GM21576 (cell line): Measurements from ENCODE around the gene PLXNB3.

Source experiments
- ATAC-seq: cut with Tn5 transposase; IDR thresholded peaks from one replicate; pipeline ENCODE4 v1.9.1; 2021; ENCODE audit warnings: mild to moderate bottlenecking, moderate library complexity; ENCODE audit not compliant: unreplicated experiment

Gene PLXNB3

DNA sequence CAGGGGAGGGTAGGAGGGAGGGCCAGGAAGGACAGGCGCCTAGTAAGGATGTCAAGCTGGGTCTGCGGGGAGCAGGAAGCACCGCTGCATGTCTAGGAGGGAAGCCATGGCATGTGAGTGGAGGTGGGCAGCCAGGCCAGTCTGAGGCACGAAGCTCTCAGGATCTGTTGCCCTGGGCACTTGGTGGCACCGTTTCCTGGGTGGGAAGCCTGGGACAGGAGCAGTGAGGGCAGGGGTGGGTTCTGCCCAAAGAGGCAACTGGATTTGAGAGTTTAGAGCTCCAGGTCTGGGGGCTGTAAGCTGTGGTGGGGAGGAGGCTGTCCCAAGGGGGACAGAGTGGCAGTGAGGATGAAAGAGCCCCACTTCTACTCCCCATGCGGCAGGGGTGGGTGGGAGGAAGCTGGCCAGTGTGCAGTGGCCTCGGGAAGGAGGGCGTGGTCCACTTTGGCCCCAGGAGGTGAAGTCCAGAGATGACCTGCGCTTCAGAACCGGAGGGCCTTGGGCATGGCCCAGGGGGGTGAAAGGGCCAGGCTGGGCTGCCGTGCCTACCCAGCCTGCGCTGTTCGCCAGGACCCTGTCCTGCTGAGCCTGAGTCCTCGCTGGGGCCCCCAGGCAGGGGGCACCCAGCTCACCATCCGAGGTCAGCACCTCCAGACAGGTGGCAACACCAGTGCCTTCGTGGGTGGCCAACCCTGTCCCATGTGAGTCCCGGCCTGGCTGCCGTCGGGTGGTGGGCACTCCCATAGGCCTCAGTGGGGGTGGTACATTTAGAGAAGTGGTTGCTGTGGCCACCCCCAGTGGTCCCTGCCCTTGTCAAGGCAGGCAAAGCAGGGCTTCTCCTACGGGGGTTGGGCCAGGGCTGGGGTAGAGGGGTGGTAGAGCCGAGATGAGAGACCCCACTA is 8.5 kb downstream of the PLXNB3 start:
- no peak for ATAC-seq

- ATAC-seq, result no peak
Observed at GRCh38 chrX:153773218-153773611, 9.2 kb downstream of the PLXNB3 start.

DNA sequence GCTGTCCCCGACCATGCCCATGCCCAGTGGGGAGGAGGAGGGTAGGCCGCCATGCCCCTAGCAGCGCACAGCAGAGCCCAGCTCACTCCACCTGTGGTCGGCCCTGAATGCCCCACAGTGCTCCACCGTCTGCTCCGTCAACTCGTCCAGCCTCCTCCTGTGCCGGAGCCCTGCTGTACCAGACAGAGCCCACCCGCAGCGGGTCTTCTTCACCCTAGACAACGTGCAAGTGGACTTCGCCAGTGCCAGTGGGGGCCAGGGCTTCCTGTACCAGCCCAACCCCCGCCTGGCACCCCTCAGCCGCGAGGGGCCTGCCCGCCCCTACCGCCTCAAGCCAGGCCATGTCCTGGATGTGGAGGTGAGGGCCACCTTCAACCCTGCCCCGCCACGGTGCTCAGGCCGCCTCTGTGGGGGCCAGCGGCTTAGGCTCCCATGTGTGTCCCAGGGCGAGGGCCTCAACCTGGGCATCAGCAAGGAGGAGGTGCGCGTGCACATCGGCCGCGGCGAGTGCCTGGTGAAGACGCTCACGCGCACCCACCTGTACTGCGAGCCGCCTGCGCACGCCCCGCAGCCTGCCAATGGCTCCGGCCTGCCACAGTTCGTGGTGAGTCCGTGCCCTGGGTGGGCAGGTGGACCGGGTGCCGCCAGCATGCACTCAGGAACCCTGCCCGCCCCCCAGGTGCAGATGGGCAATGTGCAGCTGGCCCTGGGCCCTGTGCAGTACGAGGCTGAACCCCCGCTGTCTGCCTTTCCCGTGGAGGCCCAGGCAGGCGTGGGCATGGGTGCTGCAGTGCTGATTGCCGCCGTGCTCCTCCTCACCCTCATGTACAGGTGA is 9.9 kb downstream of the PLXNB3 start:
- no peak for ATAC-seq

GRCh38 chrX:153774576-153775292 is 10.7 kb downstream of the PLXNB3 start:
- ATAC-seq, result no peak

DNA sequence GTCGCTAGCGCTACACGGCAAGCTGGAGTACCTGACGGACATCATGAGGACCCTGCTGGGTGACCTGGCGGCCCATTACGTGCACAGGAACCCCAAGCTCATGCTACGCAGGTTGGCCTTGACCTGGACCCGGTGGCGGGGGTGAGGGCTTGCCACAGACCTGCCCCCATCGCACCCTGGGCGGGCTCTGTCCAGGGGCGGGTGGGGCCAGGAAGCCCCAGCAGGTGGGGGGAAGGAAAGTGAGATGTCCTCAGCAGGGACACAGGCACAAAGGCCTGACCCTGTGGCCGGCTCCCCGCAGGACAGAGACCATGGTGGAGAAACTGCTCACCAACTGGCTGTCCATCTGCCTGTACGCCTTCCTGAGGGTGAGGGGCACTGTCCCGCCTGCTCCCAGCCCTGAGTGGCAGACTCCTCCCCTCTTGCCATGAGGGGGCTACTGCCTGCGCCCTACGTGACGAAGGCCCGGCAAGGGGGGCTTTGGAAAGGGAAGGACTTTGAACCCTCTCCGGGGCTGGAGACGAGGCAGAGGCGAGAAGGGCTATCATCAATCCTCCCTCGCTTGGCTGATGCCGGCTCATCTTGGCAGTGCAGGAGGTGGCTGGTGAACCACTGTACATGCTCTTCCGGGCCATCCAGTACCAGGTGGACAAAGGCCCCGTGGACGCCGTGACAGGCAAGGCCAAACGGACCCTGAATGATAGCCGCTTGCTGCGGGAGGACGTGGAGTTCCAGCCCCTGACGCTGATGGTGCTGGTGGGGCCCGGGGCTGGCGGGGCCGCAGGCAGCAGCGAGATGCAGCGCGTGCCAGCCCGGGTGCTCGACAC is 11.5 kb downstream of the PLXNB3 start:
- ATAC-seq, result no peak

GRCh38 chrX:153776120-153776599 is 12.1 kb downstream of the PLXNB3 start:
- no peak for ATAC-seq

DNA sequence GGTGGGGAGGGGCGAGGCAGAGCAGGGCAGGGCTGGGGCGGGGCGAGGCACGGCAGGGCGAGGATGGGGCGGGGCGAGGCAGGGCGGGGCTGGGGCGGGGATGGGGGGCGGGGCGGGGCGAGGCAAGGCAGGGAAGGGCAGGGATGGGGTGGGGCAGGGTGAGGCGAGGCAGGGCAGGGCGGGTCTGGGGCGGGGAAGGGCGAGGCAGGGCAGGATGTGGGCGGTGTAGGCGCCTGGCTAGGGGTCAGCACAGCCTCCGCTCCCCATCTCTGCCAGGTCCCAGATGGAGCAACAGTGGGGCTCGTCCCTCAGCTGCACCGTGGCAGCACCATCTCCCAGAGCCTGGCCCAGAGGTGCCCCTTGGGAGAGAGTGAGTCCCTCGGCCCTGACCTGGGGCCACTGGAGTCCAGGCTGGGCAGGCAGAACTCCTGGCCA is 12.6 kb downstream of the PLXNB3 start:
- ATAC-seq, result no peak

GRCh38 chrX:153777261-153778090 is 13.4 kb downstream of the PLXNB3 start:
- no peak for ATAC-seq

GRCh38 chrX:153778181-153778580 is 14.1 kb downstream of the PLXNB3 start:
- no peak for ATAC-seq

- ATAC-seq, result no peak
Observed at GRCh38 chrX:153778684-153779101, 14.6 kb downstream of the PLXNB3 start.

DNA sequence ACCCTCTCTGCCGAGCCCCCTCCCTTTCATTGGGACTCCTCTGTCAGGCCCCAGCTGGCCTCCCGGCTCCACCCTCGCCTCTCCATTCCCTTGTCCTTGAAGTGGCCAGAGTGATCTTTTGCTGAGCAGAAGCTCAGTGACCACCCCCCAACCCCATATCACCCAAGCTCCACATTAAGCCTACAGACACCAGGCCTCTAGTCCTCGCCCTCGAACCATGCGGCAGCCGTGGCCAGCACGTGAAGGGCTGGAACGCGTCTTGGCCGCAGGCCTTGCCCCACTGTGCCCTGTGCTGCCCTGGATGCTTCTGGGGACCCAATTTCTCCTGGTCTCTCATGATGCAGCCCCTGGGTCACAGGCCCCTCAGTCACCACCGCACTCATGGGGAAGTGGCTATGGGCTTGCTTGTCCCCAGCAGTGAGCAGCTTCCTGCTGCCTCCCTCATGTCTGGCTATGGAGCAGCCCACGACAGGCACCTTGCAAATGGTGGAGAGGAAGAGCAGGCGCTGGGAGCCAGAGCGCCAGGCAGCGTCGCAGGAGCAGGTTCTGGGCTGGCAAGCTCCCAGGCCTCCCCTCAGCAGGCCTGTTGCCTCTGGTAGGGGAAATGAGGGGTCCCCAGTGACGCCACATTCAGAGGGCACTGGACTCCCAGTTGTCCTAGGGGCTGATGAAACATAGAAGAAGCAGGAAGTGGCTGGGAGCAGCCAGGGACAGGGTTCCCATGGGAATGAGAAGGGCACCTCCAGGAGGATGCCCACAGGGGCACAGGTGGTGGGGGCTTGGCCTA is 16.0 kb downstream of the PLXNB3 start:
- ATAC-seq, result no peak

DNA sequence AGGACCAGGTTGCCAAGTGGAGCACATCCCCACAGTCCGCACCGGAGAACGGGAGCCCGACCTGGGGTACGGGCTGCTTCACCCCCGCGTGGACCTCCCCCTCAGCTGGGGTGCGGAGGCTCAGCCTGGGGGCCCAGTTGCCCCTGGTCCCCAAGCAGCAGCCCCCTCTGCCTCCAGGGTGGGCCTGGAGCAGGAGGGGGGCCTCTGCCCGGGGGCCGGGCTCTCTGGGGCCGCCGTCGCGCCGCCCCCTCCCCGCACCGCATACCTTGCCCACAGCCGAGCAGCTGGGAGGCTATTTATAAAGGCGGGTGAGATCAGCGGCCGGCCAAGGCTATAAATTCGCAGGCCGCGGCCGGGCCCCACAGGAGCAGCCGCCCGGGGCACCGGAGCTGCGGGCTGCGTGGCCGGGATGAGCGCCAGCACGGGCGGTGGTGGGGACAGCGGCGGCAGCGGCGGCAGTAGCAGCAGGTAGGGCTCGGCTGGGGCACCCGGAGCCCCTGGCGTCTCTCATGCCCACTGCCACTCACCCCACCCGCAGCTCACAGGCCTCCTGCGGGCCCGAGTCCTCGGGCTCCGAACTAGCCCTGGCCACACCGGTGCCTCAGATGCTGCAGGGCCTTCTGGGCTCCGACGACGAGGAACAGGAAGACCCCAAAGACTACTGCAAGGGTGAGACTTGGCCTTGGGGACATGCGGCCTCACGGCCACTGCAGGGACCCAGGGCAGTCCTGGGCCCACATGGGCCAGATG is 16.8 kb downstream of the PLXNB3 start, which contains the start of gene SRPK3:
SRPK3 (plus strand) TSS at position 364 of the 750 bp plus-strand sequence; CDS start at position 410, 46 bp downstream.
- ATAC-seq, result no peak

DNA sequence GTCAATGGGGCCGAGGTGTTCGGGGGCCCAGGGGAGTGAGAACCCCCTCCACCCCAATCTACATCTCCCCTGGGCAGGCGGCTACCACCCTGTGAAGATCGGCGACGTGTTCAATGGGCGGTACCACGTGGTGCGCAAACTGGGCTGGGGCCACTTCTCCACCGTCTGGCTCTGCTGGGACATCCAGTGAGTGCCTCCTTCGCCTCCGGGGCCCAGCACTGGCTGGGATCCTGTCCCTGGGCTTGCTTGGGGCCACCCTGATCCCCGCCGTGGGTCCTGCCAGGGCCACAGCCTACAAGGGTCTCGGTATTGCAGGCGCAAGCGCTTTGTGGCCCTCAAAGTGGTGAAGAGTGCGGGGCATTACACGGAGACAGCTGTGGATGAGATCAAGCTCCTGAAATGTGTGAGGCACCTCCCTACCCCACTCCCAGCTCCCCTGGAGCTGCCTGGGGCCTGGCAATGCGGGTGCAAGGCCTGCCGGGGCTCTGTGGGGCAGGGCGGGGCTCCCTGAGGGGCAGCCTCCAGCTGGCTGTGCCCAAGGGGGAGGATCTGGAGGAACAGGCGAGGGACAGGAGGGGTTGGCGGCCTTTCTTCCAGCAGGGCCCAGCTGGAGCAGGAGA is 17.5 kb downstream of the PLXNB3 start:
- ATAC-seq, result no peak

- no peak for ATAC-seq
Observed at GRCh38 chrX:153782313-153782712, 18.3 kb downstream of the PLXNB3 start.

DNA sequence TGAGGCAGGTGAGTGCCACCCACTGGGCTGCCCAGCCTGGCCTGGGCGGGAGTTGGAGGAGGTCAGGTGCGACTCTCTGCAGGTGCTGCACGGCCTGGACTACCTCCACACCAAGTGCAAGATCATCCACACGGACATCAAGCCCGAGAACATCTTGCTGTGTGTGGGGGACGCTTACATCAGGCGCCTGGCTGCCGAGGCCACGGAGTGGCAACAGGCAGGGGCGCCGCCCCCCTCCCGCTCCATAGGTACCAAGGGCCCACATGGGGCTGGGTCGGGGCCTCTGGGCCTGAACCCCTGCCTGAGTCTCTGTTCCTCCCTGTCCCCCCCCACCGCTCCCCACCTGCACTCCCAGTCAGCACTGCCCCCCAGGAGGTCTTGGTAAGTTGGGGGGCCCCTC is 18.8 kb downstream of the PLXNB3 start:
- ATAC-seq, result no peak

- no peak for ATAC-seq
Observed at GRCh38 chrX:153783378-153784013, 19.4 kb downstream of the PLXNB3 start.
